Measurements from ENCODE around the gene CCSER1.
"Not testable (repeated sequence)": the region's sequence is repeated elsewhere in the genome, so short reads cannot be mapped to it uniquely, and the experiment has no call there.

Gene CCSER1

GRCh38 chr4:90582087-90582486 lies 454.9 kb downstream of the CCSER1 start:
- DNase-seq: no peak

GRCh38 chr4:90584051-90584450 lies 456.9 kb downstream of the CCSER1 start:
- DNase-seq: no peak

GRCh38 chr4:90585961-90586360 lies 458.8 kb downstream of the CCSER1 start:
- DNase-seq: no peak

DNA sequence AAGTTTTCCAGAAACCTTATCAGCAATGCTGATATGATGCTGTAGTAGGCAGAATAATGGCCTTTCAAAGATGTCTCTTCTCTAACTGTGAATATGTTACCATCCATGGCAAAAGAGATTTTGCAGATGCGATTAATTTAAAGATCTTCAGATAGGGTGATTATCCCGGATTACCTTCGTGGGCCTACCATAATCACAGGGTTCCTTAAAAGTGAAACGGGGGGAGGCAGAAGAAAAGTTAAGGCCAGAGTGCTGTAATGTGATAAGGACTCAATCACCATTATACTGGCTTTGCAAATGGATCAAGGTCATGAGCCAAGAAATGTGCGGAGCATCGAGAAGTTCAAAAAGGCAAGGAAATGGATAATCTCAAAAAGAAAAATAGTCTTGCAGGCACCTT lies 459.6 kb downstream of the CCSER1 start:
- no peak for DNase-seq

GRCh38 chr4:90597927-90598326 lies 470.7 kb downstream of the CCSER1 start:
- DNase-seq: no peak

DNA sequence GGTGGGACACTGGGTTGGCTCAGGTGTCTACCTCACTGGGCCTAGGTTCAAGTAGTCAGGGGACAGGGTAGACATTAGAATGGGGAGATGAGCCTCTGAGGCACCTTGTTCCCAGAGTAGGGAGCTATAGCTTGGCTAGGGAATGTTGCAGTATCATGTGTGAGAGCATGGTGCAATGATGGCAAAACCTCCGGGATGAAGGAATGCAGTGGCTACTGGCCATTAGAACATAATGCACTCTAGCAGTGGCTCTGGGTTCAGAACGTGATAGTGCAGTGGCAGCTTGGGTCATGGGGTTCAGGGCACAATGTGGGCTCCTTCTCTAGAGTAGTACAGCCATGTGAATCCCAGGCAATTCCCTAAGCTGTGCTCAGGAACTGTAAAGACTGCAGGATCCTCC lies 471.5 kb downstream of the CCSER1 start:
- no peak for DNase-seq

DNA sequence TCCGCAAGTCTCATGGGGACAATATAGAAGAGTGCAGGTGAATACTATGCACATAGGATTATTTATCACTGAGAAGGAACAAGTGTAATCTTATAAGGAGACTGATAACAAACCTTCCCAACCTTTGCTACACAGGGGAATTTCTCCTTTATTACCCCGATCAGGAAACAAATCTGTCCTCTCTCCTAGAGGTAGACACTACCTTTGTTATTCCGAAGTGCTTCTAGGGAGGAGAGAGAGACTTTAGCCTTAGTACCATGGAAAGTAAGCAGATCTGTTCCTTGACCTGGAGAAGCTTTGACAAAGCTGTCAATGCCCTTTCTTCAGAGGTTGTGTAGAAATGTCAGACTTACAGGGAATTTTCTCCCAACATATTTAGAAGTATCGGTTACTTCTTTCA lies 475.5 kb downstream of the CCSER1 start:
- DNase-seq: no peak

DNA sequence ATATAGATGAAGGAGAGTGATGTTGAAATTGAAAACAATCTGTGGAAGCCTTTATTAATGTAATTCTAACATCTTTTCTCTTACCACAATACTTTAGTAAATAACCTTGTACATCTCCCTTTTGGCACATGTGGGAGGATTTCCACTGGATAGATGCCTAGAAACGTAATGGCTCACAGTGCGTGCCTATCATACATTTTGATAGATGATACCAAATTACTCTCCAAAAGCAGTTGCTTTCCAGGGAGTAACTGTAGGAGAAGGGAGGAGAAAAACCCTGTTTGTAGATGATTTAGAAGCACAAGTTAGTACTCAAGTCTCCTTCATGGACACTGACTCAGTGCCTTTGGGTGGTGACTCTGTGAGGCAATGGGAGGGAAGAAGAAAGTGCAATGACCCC lies 476.3 kb downstream of the CCSER1 start:
- DNase-seq: no peak

DNA sequence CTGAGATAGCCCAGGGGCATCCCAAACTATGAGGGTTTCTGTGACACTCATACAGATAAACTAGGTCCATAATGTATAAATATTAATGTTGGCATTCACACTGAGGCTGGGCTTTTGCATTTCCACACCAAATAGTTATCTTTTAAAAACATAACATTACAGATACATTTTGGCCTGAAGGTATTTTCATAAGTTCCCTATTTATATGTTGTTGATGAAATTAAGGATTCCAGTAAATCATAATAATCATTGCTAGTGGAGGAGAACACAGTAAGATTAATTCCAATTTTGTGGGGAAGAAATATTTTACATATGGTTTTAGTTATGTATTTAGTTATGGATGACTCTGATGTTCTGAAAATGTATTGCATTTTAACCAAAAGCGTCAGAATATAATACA lies 479.6 kb downstream of the CCSER1 start:
- no peak for DNase-seq

GRCh38 chr4:90614371-90614770 lies 487.2 kb downstream of the CCSER1 start:
- no peak for DNase-seq

DNA sequence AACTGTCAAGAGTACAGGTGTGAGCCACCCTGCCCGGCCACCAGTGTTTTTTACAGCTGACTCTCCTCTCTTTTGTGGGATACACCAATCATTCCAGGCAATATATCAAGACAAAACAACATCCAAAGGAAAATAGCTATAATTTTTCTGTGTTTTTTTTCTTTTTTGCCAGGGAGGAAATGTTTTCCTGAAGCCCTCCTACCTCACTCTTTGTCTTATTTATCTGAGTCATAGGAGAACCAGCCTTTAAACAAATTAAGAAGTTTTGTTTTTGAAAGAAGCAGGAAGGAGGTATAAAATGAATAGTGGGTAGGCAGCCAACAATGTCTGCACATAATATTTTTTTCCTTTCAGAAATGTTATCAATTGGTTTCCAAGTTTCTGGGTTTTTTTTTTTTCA lies 493.9 kb downstream of the CCSER1 start:
- DNase-seq: no peak

- DNase-seq: no peak
Measured at GRCh38 chr4:90624781-90625180, 497.6 kb downstream of the CCSER1 start.

GRCh38 chr4:90641861-90642599 lies 514.8 kb downstream of the CCSER1 start:
- no peak for DNase-seq

DNA sequence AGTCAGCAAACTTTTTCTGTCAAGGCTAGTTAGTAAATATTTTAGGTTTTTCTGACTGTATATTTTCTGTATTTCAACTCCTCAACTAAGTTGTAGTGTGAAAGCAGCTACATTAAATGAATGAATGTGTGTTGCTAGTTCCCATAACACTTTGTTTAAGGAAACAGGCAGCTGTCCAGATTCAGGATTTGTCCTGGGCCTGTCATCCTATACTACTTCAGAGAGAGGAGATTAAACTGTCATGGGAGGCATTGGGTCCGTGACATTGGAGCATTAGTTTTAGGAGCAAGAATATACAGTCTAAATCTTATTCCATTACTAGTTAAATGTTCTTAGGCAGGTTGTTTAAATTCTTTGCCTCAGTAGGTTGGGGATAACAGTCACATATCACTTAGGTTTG lies 516.0 kb downstream of the CCSER1 start:
- DNase-seq: no peak

GRCh38 chr4:90648311-90648710 lies 521.1 kb downstream of the CCSER1 start:
- DNase-seq: no peak

- DNase-seq: no peak
Measured at GRCh38 chr4:90648791-90649190, 521.6 kb downstream of the CCSER1 start.

DNA sequence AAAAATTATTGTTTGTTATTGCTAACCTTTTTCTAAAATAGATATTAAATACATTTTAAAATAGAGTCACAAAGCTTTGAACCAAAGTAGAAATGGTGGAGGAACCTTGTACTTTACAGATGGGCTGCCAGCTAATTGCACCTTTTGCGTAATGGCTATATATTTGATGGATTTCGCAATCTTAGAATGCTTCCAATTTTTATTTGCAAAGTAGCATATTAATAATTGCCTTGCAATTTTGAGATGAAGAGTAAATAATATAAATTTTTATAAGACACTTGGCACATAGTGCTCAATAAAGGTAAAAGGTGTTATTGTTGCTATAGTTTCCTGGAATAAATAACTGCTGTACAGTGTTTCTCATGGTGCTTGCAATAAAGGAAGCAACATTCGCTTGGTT lies 533.5 kb downstream of the CCSER1 start:
- DNase-seq: no peak

GRCh38 chr4:90670183-90670582 lies 543.0 kb downstream of the CCSER1 start:
- DNase-seq: no peak

DNA sequence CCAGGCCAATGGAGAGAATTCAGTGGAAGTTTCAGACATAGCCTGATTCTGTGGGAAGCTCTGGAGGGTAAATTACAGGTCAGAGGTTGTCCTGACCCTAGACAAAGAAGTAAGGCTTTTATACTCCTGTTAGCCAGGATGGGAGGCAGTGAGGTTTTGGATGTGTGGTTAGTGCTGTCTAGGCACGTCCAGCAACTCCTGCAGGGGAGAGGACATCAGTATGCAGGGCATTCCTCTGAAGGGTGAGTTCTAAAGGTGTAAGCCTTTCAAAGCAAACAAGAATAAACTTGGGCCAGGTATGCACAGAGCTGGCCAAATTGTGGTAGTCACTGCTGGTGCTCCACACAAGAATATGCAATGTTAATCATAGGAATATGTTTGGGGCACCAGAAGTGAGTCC lies 562.5 kb downstream of the CCSER1 start:
- no peak for DNase-seq

DNA sequence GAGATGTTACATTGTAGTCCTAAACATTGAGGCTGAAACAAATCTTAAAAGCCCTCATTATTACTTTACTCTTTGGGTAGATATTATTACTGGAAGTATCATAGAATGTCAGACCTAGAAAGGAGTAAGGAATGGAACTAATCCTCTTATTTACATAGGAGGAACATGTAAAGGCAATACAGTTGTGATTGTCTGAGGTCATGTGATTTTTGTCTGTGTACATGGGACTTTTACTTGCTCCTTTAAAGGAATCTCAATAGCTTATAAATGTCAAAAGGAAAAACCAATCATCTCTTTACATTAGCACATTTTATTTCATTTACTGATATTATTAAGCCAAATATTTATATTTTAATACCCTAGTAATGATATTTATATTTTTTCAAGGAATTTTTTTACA lies 568.2 kb downstream of the CCSER1 start:
- DNase-seq: no peak

DNA sequence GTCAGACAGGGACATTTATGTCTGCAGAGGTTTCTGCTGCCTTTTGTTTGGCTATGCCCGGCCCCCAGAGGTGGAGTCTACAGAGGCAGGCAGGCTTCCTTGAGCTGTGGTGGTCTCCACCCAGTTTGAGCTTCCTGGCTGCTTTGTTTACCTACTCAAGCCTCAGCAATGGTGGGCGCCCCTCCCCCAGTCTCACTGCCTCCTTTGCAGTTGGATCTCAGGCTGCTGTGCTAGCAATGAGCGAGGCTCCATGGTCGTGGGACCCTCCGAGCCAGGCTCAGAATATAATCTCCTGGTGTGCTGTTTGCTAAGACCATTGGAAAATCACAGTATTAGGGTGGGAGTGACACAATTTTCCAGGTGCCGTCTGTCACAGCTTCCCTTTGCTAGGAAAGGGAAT lies 578.3 kb downstream of the CCSER1 start:
- not testable (repeated sequence) for DNase-seq

GRCh38 chr4:90715242-90715641 lies 588.0 kb downstream of the CCSER1 start:
- DNase-seq: peak; percentile 2

DNA sequence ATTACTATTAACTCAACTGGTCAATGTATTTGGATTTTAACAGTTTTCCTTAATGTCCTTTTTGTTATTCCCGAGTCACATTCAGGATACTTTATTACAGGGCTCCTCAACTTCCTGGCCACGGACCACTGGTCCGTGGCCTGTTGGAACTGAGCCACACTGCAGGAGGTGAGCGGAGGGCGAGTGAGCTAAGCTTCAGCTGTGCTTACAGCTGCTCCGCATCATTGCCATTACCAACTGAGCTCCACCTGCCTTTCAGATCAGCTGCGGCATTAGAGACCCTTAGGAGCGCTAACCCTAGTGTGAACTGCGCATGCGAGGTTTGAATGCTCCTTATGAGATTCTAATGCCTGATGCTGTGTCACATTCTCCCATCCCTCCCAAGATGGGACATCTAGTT lies 591.7 kb downstream of the CCSER1 start:
- peak; percentile 0 for DNase-seq

GRCh38 chr4:90727938-90728337 lies 600.7 kb downstream of the CCSER1 start:
- no peak for DNase-seq

- no peak for DNase-seq
Measured at GRCh38 chr4:90730752-90731151, 603.6 kb downstream of the CCSER1 start.

Measured in NCI-H345 (cell line).